GM23338 (cell line): Measurements from ENCODE around the gene SUV39H2. TPM values are rescaled to one million over a fixed set of nuclear protein-coding genes. Genes with fewer than 3 reads are reported as not detected.
A peak's percentile ranks its signal among the peaks of the same experiment; 100 is the strongest.

Experiments used
- ATAC-seq: fragments of 200-7000 bp; cut with Tn5 transposase; 3 replicates; pipeline ENCODE4 v1.9.1; 2020
- DNase-seq: peaks from one replicate; pipeline ENCODE4 v3.0.0-alpha.2; 2015; ENCODE audit warnings: low spot score
- H2AFZ ChIP-seq: fragments of 200-600 bp; sonication (generic); 2 replicates; pipeline ENCODE4 v1.8.0; 2016; ENCODE audit warnings: antibody characterized with exemption, mild to moderate bottlenecking, moderate library complexity
- H3F3A ChIP-seq: fragments of 200-600 bp; sonication (generic); replicated peaks from 2 replicates; pipeline ENCODE4 v1.8.0; 2017; ENCODE audit warnings: antibody characterized with exemption, mixed run types, low read depth
- H3K27ac ChIP-seq: fragments of 200-600 bp; sonication (generic); 2 replicates; pipeline ENCODE4 v1.6.1; 2016; ENCODE audit warnings: low read depth
- H3K27me3 ChIP-seq: fragments of 200-600 bp; sonication (generic); 2 replicates; pipeline ENCODE4 v1.8.0; 2016; ENCODE audit warnings: mild to moderate bottlenecking, mixed run types, moderate library complexity; ENCODE audit not compliant: insufficient read depth
- H3K36me3 ChIP-seq: fragments of 200-600 bp; sonication (generic); 2 replicates; pipeline ENCODE4 v1.8.0; 2016; ENCODE audit warnings: mild to moderate bottlenecking; ENCODE audit not compliant: insufficient read depth
- H3K4me1 ChIP-seq: fragments of 200-600 bp; sonication (generic); 2 replicates; pipeline ENCODE4 v1.8.0; 2016; ENCODE audit warnings: mild to moderate bottlenecking, moderate library complexity; ENCODE audit not compliant: insufficient read depth
- H3K4me2 ChIP-seq: fragments of 200-600 bp; sonication (generic); 2 replicates; pipeline ENCODE4 v1.7.1; 2017; ENCODE audit warnings: mixed run types
- H3K4me3 ChIP-seq: fragments of 200-600 bp; sonication (generic); 2 replicates; pipeline ENCODE4 v1.6.1; 2016; ENCODE audit warnings: mixed run types
- H3K79me2 ChIP-seq: fragments of 200-600 bp; sonication (generic); replicated peaks from 2 replicates; pipeline ENCODE4 v1.8.0; 2017; ENCODE audit warnings: mild to moderate bottlenecking; ENCODE audit not compliant: insufficient read depth
- H3K9me2 ChIP-seq: fragments of 200-600 bp; sonication (generic); 2 replicates; pipeline ENCODE4 v1.8.0; 2017; ENCODE audit not compliant: insufficient read depth
- H4K20me1 ChIP-seq: fragments of 200-600 bp; sonication (generic); replicated peaks from 2 replicates; pipeline ENCODE4 v1.8.0; 2017; ENCODE audit warnings: mild to moderate bottlenecking; ENCODE audit not compliant: insufficient read depth
- H3K27ac Mint-ChIP-seq: 2 replicates; pipeline ENCODE4 v1.8.0; 2020; ENCODE audit warnings: inconsistent platforms, mild to moderate bottlenecking, moderate library complexity, mixed read lengths
- H3K27me3 Mint-ChIP-seq: 3 replicates; pipeline ENCODE4 v1.8.0; 2022; ENCODE audit warnings: low read depth, mild to moderate bottlenecking, moderate library complexity, mixed read lengths, inconsistent platforms; ENCODE audit not compliant: insufficient read depth, poor library complexity
- H3K36me3 Mint-ChIP-seq: 3 replicates; pipeline ENCODE4 v1.8.0; 2021; ENCODE audit warnings: low read depth, mild to moderate bottlenecking, inconsistent platforms, moderate library complexity, mixed read lengths
- H3K4me1 Mint-ChIP-seq: 3 replicates; pipeline ENCODE4 v1.8.0; 2020; ENCODE audit warnings: mild to moderate bottlenecking, inconsistent platforms, mixed read lengths
- H3K4me3 Mint-ChIP-seq: 3 replicates; pipeline ENCODE4 v1.8.0; 2021; ENCODE audit warnings: moderate library complexity, mild to moderate bottlenecking, inconsistent platforms, mixed read lengths
- H3K9me3 Mint-ChIP-seq: 3 replicates; pipeline ENCODE4 v1.8.0; 2020; ENCODE audit warnings: moderate library complexity, mild to moderate bottlenecking, inconsistent platforms, mixed read lengths
- CREB1 ChIP-seq: fragments of 250-450 bp; sonication (Bioruptor Pico); IDR thresholded peaks from 2 replicates; pipeline ENCODE4 v1.5.0; 2020; ENCODE audit warnings: low read depth, mild to moderate bottlenecking, moderate library complexity
- EZH2 ChIP-seq: fragments of 200-600 bp; sonication (generic); IDR thresholded peaks from one replicate; pipeline ENCODE4 v1.8.0; 2017; ENCODE audit warnings: antibody characterized with exemption, mild to moderate bottlenecking, low read depth; ENCODE audit not compliant: unreplicated experiment
- EZH2phosphoT487 ChIP-seq: fragments of 200-600 bp; sonication (generic); IDR thresholded peaks from one replicate; pipeline ENCODE4 v1.8.1; 2018; ENCODE audit warnings: antibody characterized with exemption; ENCODE audit not compliant: unreplicated experiment
- POLR2AphosphoS5 ChIP-seq: IDR thresholded peaks from 2 replicates; pipeline ENCODE4 v1.6.1; 2016; ENCODE audit warnings: antibody characterized with exemption, low read depth
- STAT1 ChIP-seq: IDR thresholded peaks from one replicate; pipeline ENCODE4 v1.6.1; 2016; ENCODE audit warnings: antibody characterized with exemption; ENCODE audit not compliant: unreplicated experiment
- polyA plus RNA-seq: library from polyadenylated mRNA; unstranded; fragments of >200 nt; fragmentation: Nextera tagmentation; extraction: Ambion mirVana; gene quantifications from 2 replicates; pipeline ENCODE4 v1.2.1, GENCODE V29; 2016
- total RNA-seq: library from RNA; depleted of rRNA; stranded (reverse); fragments of >200 nt; shearing (Covaris generic); gene quantifications from 2 replicates; pipeline ENCODE4 v1.2.3, GENCODE V29; 2014
- TF ChIP-seq, protein P1 (sequence below): fragments of 250-450 bp; sonication (Bioruptor Pico); IDR thresholded peaks from 2 replicates; pipeline ENCODE4 v1.5.0; 2020; ENCODE audit warnings: mild to moderate bottlenecking, moderate library complexity

The SUV39H2 gene
- total and polyA plus RNA-seq, 2 experiments from 2014 or later, result 33.3 to 59.1 TPM

DNA sequence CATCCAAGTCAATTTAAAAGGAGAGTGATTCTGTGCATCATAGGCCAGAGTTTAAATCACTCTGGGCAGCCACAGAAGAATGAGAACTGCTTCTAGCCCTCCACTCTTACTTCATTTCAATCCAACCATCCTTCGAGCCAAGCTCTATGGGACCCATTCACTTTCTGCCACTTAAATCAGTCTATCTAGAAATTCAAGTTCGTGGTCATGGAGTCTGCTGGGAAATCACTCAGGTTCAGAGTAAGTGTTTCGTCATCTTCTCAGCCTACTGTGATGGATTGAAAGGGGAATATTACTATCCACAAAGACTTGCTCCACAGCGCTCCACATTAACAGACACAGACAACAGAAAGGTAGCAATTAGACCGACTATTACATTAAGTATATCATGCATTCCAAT, 70.6 kb downstream of the SUV39H2 start:
- Histone ChIP-seq H3K79me2 (no peaks in the 10 kb centered on the region; the same call in 1 of the 2 replicates), H3K27me3 (peaks cover 17% of the 10 kb centered on the region), H3K4me2 (no peak overlapping the region), H3K4me3 (no peak overlapping the region), H2AFZ (no peak overlapping the region), H3K4me1 (peaks cover 8% of the 10 kb centered on the region), H3K27ac (no peak overlapping the region), H3K36me3 (peaks cover 12% of the 10 kb centered on the region; the same call in 1 of the 2 replicates), H3K9me2 (no peaks in the 10 kb centered on the region), H3F3A (peaks cover 7% of the 10 kb centered on the region), H4K20me1 (peaks cover 12% of the 10 kb centered on the region)
- H3K4me1 Mint-ChIP-seq, result peaks cover 15% of the 10 kb centered on the region
- H3K36me3 Mint-ChIP-seq, result peaks cover 21% of the 10 kb centered on the region
- no peaks in the 10 kb centered on the region; the same call in 2 of the 3 replicates for H3K9me3 Mint-ChIP-seq
- H3K27me3 Mint-ChIP-seq, result peaks cover 11% of the 10 kb centered on the region
- no peak for DNase-seq
- TF ChIP-seq, protein P1, sequence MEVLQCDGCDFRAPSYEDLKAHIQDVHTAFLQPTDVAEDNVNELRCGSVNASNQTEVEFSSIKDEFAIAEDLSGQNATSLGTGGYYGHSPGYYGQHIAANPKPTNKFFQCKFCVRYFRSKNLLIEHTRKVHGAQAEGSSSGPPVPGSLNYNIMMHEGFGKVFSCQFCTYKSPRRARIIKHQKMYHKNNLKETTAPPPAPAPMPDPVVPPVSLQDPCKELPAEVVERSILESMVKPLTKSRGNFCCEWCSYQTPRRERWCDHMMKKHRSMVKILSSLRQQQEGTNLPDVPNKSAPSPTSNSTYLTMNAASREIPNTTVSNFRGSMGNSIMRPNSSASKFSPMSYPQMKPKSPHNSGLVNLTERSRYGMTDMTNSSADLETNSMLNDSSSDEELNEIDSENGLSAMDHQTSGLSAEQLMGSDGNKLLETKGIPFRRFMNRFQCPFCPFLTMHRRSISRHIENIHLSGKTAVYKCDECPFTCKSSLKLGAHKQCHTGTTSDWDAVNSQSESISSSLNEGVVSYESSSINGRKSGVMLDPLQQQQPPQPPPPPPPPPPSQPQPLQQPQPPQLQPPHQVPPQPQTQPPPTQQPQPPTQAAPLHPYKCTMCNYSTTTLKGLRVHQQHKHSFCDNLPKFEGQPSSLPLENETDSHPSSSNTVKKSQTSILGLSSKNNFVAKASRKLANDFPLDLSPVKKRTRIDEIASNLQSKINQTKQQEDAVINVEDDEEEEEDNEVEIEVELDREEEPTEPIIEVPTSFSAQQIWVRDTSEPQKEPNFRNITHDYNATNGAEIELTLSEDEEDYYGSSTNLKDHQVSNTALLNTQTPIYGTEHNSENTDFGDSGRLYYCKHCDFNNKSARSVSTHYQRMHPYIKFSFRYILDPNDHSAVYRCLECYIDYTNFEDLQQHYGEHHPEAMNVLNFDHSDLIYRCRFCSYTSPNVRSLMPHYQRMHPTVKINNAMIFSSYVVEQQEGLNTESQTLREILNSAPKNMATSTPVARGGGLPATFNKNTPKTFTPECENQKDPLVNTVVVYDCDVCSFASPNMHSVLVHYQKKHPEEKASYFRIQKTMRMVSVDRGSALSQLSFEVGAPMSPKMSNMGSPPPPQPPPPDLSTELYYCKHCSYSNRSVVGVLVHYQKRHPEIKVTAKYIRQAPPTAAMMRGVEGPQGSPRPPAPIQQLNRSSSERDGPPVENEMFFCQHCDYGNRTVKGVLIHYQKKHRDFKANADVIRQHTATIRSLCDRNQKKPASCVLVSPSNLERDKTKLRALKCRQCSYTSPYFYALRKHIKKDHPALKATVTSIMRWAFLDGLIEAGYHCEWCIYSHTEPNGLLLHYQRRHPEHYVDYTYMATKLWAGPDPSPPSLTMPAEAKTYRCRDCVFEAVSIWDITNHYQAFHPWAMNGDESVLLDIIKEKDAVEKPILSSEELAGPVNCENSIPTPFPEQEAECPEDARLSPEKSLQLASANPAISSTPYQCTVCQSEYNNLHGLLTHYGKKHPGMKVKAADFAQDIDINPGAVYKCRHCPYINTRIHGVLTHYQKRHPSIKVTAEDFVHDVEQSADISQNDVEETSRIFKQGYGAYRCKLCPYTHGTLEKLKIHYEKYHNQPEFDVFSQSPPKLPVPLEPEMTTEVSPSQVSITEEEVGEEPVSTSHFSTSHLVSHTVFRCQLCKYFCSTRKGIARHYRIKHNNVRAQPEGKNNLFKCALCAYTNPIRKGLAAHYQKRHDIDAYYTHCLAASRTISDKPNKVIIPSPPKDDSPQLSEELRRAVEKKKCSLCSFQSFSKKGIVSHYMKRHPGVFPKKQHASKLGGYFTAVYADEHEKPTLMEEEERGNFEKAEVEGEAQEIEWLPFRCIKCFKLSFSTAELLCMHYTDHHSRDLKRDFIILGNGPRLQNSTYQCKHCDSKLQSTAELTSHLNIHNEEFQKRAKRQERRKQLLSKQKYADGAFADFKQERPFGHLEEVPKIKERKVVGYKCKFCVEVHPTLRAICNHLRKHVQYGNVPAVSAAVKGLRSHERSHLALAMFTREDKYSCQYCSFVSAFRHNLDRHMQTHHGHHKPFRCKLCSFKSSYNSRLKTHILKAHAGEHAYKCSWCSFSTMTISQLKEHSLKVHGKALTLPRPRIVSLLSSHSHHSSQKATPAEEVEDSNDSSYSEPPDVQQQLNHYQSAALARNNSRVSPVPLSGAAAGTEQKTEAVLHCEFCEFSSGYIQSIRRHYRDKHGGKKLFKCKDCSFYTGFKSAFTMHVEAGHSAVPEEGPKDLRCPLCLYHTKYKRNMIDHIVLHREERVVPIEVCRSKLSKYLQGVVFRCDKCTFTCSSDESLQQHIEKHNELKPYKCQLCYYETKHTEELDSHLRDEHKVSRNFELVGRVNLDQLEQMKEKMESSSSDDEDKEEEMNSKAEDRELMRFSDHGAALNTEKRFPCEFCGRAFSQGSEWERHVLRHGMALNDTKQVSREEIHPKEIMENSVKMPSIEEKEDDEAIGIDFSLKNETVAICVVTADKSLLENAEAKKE (CRISPR knock-in tag), result no peak
- TF ChIP-seq STAT1, result no peak
- TF ChIP-seq EZH2phosphoT487, result no peak
- no peak for TF ChIP-seq CREB1
- no peak for TF ChIP-seq POLR2AphosphoS5
- no peak for ATAC-seq
- no peak overlapping the region for H3K27ac Mint-ChIP-seq
- H3K4me3 Mint-ChIP-seq, result no peak overlapping the region

GRCh38 chr10:14952851-14953423, 74.3 kb downstream of the SUV39H2 start:
- Mint-ChIP-seq H3K9me3 (no peaks in the 10 kb centered on the region; the same call in 1 of the 3 replicates), H3K27ac (no peak overlapping the region), H3K27me3 (peaks cover 33% of the 10 kb centered on the region), H3K4me3 (peak overlapping the region; percentile 90), H3K36me3 (peaks cover 7% of the 10 kb centered on the region; the same call in 1 of the 3 replicates), H3K4me1 (peaks cover 19% of the 10 kb centered on the region)
- Histone ChIP-seq H2AFZ (peak overlapping the region; percentile 85; the same call in 1 of the 2 replicates), H3F3A (peaks cover 7% of the 10 kb centered on the region), H4K20me1 (peaks cover 12% of the 10 kb centered on the region), H3K36me3 (peaks cover 5% of the 10 kb centered on the region; the same call in 1 of the 2 replicates), H3K27ac (no peak overlapping the region), H3K4me2 (peak overlapping the region; percentile 97), H3K27me3 (peaks cover 33% of the 10 kb centered on the region), H3K79me2 (no peaks in the 10 kb centered on the region; the same call in 1 of the 2 replicates), H3K9me2 (no peaks in the 10 kb centered on the region), H3K4me3 (peak overlapping the region; percentile 81), H3K4me1 (peaks cover 8% of the 10 kb centered on the region)
- peak; percentile 50 for DNase-seq
- peak; percentile 52 for ATAC-seq
- TF ChIP-seq, protein P1 (CRISPR knock-in tag), result no peak
- TF ChIP-seq EZH2, result no peak
